B cell (primary cell): ENCODE results near the gene MRGPRX1.

Source experiments
- EZH2 ChIP-seq: IDR thresholded peaks from 2 replicates; pipeline ENCODE4 v1.6.1; 2012; ENCODE audit warnings: borderline replicate concordance, low read depth, mild to moderate bottlenecking, moderate library complexity, low read length; ENCODE audit not compliant: insufficient read depth, poor library complexity, severe bottlenecking
- TF ChIP-seq, protein P1 (sequence below): fragments of 200-600 bp; IDR thresholded peaks from one replicate; pipeline ENCODE4 v1.8.0; 2022; ENCODE audit warnings: antibody characterized with exemption, mild to moderate bottlenecking

DNA sequence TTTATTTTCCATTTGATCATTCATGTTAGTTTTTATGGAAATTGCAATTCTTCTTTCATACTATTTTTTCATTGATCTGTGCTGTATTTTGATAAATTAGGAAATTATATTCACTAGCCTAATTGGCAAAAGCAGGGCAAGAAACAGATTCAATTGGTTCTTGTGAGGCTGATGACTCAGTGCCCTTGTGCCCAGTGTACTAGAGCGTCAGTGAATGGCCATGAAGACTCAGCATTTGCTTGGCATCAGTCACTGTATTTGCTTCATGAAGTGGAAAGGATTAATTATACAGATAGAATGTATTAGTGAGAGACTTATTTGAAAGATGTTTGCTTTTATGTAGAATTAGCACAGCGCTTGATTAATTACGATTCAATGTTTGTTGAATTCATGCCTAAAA is 31.8 kb downstream of the MRGPRX1 start:
- TF ChIP-seq, protein P1, sequence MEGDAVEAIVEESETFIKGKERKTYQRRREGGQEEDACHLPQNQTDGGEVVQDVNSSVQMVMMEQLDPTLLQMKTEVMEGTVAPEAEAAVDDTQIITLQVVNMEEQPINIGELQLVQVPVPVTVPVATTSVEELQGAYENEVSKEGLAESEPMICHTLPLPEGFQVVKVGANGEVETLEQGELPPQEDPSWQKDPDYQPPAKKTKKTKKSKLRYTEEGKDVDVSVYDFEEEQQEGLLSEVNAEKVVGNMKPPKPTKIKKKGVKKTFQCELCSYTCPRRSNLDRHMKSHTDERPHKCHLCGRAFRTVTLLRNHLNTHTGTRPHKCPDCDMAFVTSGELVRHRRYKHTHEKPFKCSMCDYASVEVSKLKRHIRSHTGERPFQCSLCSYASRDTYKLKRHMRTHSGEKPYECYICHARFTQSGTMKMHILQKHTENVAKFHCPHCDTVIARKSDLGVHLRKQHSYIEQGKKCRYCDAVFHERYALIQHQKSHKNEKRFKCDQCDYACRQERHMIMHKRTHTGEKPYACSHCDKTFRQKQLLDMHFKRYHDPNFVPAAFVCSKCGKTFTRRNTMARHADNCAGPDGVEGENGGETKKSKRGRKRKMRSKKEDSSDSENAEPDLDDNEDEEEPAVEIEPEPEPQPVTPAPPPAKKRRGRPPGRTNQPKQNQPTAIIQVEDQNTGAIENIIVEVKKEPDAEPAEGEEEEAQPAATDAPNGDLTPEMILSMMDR = no peak
- no peak for TF ChIP-seq EZH2
